Measurements from ENCODE around the gene DENND1B. TPM values are rescaled to one million over a fixed set of nuclear protein-coding genes. Genes with fewer than 3 reads are reported as not detected.
A peak's percentile ranks its signal among the peaks of the same experiment; 100 is the strongest.

DENND1B gene
- polyA plus RNA-seq, 2 of the 4 experiments (the other 2 are of a cell fraction), result 2.9 to 10.5 TPM

DNA sequence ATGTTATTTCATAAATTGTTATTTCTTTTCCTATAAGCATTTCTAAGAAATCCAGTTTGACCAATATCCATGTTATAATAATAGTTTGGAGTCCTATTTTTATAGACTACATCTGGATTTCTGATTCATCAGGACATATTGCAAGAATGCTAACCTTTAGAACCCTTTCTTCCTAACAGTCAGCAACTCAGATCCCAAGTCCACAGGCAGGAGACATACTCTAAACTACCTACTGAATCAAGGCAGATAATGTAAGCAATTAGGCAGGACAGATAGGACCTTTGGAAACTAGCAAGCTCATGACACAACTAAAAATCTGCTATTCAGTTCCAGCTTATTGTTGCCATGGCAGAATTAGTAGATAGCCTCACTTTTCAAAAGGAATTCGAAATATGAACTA, 104.1 kb downstream of the DENND1B start:
- ChIA-PET POLR2A (no interaction called here), CTCF (no interaction called here)
- Histone ChIP-seq H3K4me3 (no peak overlapping the region), H3K9me3 (no peaks in the 10 kb centered on the region), H3K4me1 (peaks cover 28% of the 10 kb centered on the region; the same call in 2 of the 3 replicates), H3K27ac (no peak overlapping the region), H3K4me2 (no peak overlapping the region)
- ATAC-seq, result no peak
- no peak for DNase-seq (ENCODE audit: low read depth in 1 of 2, low spot score in 1 of 2)
- no peak for FAIRE-seq
- WGBS (ENCODE audit: missing lambda C conversion rate), result 88% methylated on average over 1 of the region's 1 CpG
- TF ChIP-seq NR3C1 (IDR thresholded peaks at IDR 0.05) (no peak), RNF2 (IDR thresholded peaks at IDR 0.05; ENCODE audit: borderline replicate concordance, low read depth) (no peak), ESRRA (IDR thresholded peaks at IDR 0.05; ENCODE audit: borderline replicate concordance, low read length) (no peak), USF2 (IDR thresholded peaks at IDR 0.05) (no peak), FOSL2 (IDR thresholded peaks at IDR 0.05) (no peak), FOSL2 (CRISPR knock-in tag; IDR thresholded peaks at IDR 0.05) (no peak), RAD21 (conservative IDR thresholded peaks at IDR 0.05 in 1 of 2, IDR thresholded peaks at IDR 0.05 in 1 of 2) (no peak), NFE2L2 (conservative IDR thresholded peaks at IDR 0.05; ENCODE audit: low read length) (no peak), CTCF (IDR thresholded peaks at IDR 0.05) (no peak), POLR2A (IDR thresholded peaks at IDR 0.05; ENCODE audit: low read length) (no peak), RARB (CRISPR knock-in tag; IDR thresholded peaks at IDR 0.05) (no peak), MAZ (IDR thresholded peaks at IDR 0.05; ENCODE audit: borderline replicate concordance, low read depth, low read length) (no peak), EHF (CRISPR knock-in tag; IDR thresholded peaks at IDR 0.05) (no peak), NPAS2 (CRISPR knock-in tag; IDR thresholded peaks at IDR 0.05; ENCODE audit: borderline replicate concordance) (no peak), CHD4 (IDR thresholded peaks at IDR 0.05; ENCODE audit: borderline replicate concordance) (no peak), HDAC2 (IDR thresholded peaks at IDR 0.05) (no peak), BCL3 (IDR thresholded peaks at IDR 0.05) (no peak), MAFK (IDR thresholded peaks at IDR 0.05; ENCODE audit: partially characterized antibody) (no peak)
- TF ChIP-seq, protein P1, sequence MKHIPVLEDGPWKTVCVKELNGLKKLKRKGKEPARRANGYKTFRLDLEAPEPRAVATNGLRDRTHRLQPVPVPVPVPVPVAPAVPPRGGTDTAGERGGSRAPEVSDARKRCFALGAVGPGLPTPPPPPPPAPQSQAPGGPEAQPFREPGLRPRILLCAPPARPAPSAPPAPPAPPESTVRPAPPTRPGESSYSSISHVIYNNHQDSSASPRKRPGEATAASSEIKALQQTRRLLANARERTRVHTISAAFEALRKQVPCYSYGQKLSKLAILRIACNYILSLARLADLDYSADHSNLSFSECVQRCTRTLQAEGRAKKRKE (CRISPR knock-in tag; IDR thresholded peaks at IDR 0.05; ENCODE audit: low read depth), result no peak

DNA sequence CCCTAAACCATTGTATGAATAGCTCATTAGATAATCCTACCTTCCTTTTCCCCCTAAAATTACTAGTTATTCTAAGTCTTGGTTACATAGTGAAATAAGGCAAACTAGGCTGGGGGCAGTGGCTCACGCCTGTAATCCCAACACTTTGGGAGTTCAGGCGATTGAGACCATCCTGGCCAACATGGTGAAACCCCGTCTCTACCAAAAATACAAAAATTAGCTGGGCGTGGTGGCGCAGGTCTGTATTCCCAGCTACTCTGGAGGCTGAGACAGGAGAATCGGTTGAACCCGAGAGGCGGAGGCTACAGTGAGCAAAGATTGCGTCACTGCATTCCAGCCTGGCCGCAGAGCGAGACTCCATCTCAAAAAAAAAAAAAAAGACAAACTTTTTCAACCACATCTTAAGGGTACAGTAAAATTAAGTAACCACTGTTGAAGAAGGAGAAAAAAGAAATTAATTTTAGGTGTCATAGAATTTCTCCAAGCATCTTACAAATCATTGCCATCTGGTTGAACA, 108.5 kb downstream of the DENND1B start:
- TF ChIP-seq POLR2A (IDR thresholded peaks at IDR 0.05; ENCODE audit: low read length) (no peak), CEBPB (IDR thresholded peaks at IDR 0.05) (0 out of 4 replicates have a peak, but pooled peaks of 1 of the 2 experiments have one; percentile 37)
- POLR2A ChIA-PET, result no interaction called here
- 88% methylated on average over 11 of the region's 11 CpGs for WGBS (ENCODE audit: missing lambda C conversion rate)

More for the DNA sequence above, 108.5 kb downstream of the DENND1B start:
- CTCF ChIA-PET, result interaction anchor here (0.9 kb wide), 1 partner anchor 12 kb away, joined by 3 read pairs; no protein-coding TSS in a partner anchor
- ATAC-seq, result no peak
- Histone ChIP-seq H3K4me3 (no peak overlapping the region), H3K9me3 (no peaks in the 10 kb centered on the region), H3K4me1 (0 out of 3 replicates have a peak, but pooled peaks cover 5% of the 10 kb centered on the region), H3K27ac (no peak overlapping the region), H3K4me2 (no peak overlapping the region)
- no peak for FAIRE-seq
- DNase-seq (ENCODE audit: low read depth in 1 of 2, low spot score in 1 of 2), result no peak

Measured in A549 (cell line).